Vagina (tissue), 2 donors: ENCODE results near the gene ACOXL. TPM values are rescaled to one million over a fixed set of nuclear protein-coding genes. Genes with fewer than 3 reads are reported as not detected.

ENCODE experiments used
- DNase-seq, 2 donors: peaks; one replicate each; pipeline ENCODE4 v3.0.0-alpha.2; 2017; ENCODE audit errors: extremely low spot score in 2 of 2
- H3K27ac ChIP-seq: fragments of 200-600 bp; sonication (generic); one replicate; pipeline ENCODE4 v1.5.1; 2019
- H3K27me3 ChIP-seq: fragments of 200-600 bp; sonication (generic); one replicate; pipeline ENCODE4 v1.5.1; 2019
- H3K36me3 ChIP-seq, 2 donors: fragments of 200-600 bp; sonication (generic); one replicate each; pipeline ENCODE4 v1.5.1; 2017 to 2019
- H3K4me1 ChIP-seq: fragments of 200-600 bp; sonication (generic); one replicate; pipeline ENCODE4 v1.5.1; 2019
- H3K4me3 ChIP-seq, 2 donors: fragments of 200-600 bp; sonication (generic); 1 replicate in 1 of 2; 2 replicates in 1 of 2; pipeline ENCODE4 v1.5.1; 2016 to 2019
- H3K9me3 ChIP-seq: fragments of 200-600 bp; sonication (generic); one replicate; pipeline ENCODE4 v1.5.1; 2019
- CTCF ChIP-seq, 3 experiments: fragments of 450-650 bp in 2 of 3; fragments of 200-600 bp in 1 of 3; sonication (generic) in 1 of 3; IDR thresholded peaks; one replicate each; pipeline ENCODE4 v1.5.1; 2017 to 2019; ENCODE audit warnings: antibody characterized with exemption in 3 of 3, mild to moderate bottlenecking in 2 of 3, moderate library complexity in 2 of 3
- POLR2A ChIP-seq, 2 donors: fragments of 450-650 bp; IDR thresholded peaks; one replicate each; pipeline ENCODE4 v1.6.1; 2017; ENCODE audit warnings: antibody characterized with exemption in 2 of 2, mild to moderate bottlenecking in 2 of 2, moderate library complexity in 2 of 2
- POLR2AphosphoS5 ChIP-seq, 2 donors: sonication (generic); formaldehyde crosslinking; IDR thresholded peaks; one replicate each; pipeline ENCODE4 v1.9.0; 2017; ENCODE audit warnings: antibody characterized with exemption in 2 of 2, mild to moderate bottlenecking in 2 of 2, low read depth in 1 of 2; ENCODE audit not compliant: insufficient read depth in 1 of 2
- intact Hi-C: fragments of 100-400 bp; cut with DNase I; formaldehyde crosslinking; loops from one replicate; pipeline ENCODE4 v1.15.1; 2023
- total RNA-seq: library from RNA; depleted of rRNA; stranded (reverse); fragments of >200 nt; gene quantifications from one replicate; pipeline ENCODE4 v1.2.3, GENCODE V29; 2016

The ACOXL gene
- total RNA-seq, 1 donor from 2014 or later, result not detected

DNA sequence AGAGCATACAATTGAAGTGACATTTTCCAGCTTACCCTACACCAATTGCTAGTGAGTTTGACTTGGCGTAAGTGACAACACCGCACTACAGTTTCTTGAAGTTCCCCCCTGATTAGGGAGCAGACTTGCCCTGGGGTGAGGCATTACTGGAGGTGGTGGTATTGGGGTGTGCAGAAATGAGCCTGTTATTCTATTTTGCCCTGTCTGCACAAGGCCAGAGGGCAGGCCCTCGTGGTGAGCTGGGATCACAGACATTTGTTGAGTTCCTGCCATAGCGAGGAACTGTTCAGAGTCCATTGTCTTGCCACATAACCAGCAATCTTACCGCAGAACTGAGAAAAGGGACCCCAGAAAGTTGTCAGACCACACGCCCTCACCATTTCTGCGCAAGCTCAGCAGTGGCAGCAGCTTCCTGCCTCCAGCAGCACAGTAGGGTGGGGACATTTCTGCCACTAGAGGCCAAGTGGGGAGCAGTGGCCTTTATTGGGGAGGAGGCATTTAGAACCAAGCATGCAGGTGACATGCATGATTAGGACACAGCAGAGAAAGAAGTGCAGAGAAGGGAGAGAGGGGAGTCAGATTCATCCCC is 284.8 kb downstream of the ACOXL start:
- no peak overlapping the region for H3K4me3 ChIP-seq
- no peaks in the 10 kb centered on the region for H3K4me1 ChIP-seq
- no peaks in the 10 kb centered on the region for H3K36me3 ChIP-seq
- TF ChIP-seq CTCF (IDR thresholded peaks at IDR 0.05) (no peak), POLR2AphosphoS5 (IDR thresholded peaks at IDR 0.05; ENCODE audit: insufficient read depth in 1 of 2, low read depth in 1 of 2) (no peak), POLR2A (IDR thresholded peaks at IDR 0.05) (no peak)
- intact Hi-C loops, result no loop called here
- no peaks in the 10 kb centered on the region for H3K27me3 ChIP-seq
- H3K27ac ChIP-seq, result no peak overlapping the region
- H3K9me3 ChIP-seq, result no peaks in the 10 kb centered on the region
- no peak for DNase-seq

DNA sequence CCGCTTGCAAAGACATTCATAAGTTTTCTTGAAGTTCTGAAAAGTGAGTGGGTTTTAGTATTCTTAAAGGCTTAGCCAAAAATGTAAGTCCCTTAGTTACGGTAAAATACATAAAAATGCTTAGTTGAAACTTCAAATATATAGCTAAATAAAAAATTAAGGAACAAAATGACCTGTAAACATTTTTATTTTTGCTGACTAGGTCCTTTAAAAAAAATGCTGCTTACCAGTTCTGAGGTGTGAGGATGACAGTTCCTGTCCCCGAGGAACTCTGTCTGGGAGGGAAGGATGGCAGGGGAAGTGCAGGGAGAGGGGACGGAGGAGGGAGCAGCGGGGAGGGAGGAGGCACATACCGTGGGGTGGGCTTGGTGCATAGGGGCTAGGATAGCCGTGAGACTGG is 285.5 kb downstream of the ACOXL start:
- intact Hi-C loops, result no loop called here
- no peaks in the 10 kb centered on the region for H3K9me3 ChIP-seq
- no peak overlapping the region for H3K27ac ChIP-seq
- no peaks in the 10 kb centered on the region for H3K4me1 ChIP-seq
- DNase-seq, result no peak
- TF ChIP-seq CTCF (IDR thresholded peaks at IDR 0.05) (no peak), POLR2A (IDR thresholded peaks at IDR 0.05) (no peak), POLR2AphosphoS5 (IDR thresholded peaks at IDR 0.05; ENCODE audit: insufficient read depth in 1 of 2, low read depth in 1 of 2) (no peak)
- H3K27me3 ChIP-seq, result no peaks in the 10 kb centered on the region
- H3K36me3 ChIP-seq, result no peaks in the 10 kb centered on the region
- no peak overlapping the region for H3K4me3 ChIP-seq

DNA sequence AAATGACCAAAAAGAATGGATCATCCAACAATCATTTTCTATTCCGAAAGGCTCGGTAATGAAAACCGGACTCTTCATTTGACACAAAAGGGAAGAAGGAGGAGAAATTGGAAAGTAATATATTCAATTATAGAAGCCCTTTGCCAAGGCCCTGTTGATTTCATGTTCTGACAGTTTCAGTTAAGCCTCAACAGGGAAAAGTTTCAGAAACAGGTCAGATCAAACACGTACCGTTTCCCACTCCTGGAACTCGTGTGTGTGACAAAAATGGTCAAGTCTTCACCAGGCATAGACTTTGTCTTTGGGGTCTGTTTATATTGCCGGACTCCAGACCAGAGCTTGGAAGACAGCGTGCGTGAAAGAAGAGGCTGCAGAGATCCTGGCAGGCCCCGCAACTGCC is 287.0 kb downstream of the ACOXL start:
- intact Hi-C loops, result no loop called here
- Histone ChIP-seq H3K27me3 (no peaks in the 10 kb centered on the region), H3K36me3 (no peaks in the 10 kb centered on the region), H3K9me3 (no peaks in the 10 kb centered on the region), H3K27ac (no peak overlapping the region), H3K4me3 (no peak overlapping the region), H3K4me1 (no peaks in the 10 kb centered on the region)
- no peak for DNase-seq
- TF ChIP-seq CTCF (IDR thresholded peaks at IDR 0.05), result no peak
- TF ChIP-seq POLR2AphosphoS5 (IDR thresholded peaks at IDR 0.05; ENCODE audit: insufficient read depth in 1 of 2, low read depth in 1 of 2), result no peak
- TF ChIP-seq POLR2A (IDR thresholded peaks at IDR 0.05), result no peak

DNA sequence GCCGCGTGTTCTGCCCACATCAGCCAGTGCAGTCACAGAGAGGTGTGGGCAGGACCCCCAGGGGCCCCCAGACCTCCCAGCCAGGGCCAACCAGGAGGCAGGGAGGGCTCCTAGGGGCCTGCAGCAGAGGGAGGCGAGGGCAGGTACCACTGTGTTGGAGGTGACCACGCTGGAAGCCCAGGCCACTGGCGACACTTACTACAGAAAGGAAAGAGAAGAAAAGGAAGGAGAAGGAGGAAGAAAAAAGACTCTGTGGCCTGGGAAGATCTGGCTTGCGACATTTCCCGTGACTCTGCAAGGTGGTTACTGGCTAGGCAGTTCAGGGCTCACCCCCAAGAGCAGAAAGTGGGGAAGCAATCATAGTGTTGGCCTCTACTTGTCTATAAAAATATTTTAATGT is 290.3 kb downstream of the ACOXL start:
- Histone ChIP-seq H3K27ac (no peak overlapping the region), H3K9me3 (no peaks in the 10 kb centered on the region), H3K4me1 (no peaks in the 10 kb centered on the region), H3K27me3 (no peaks in the 10 kb centered on the region), H3K36me3 (no peaks in the 10 kb centered on the region), H3K4me3 (no peak overlapping the region)
- TF ChIP-seq POLR2A (IDR thresholded peaks at IDR 0.05) (no peak), POLR2AphosphoS5 (IDR thresholded peaks at IDR 0.05; ENCODE audit: insufficient read depth in 1 of 2, low read depth in 1 of 2) (no peak), CTCF (IDR thresholded peaks at IDR 0.05) (no peak)
- intact Hi-C loops, result no loop called here
- no peak for DNase-seq

DNA sequence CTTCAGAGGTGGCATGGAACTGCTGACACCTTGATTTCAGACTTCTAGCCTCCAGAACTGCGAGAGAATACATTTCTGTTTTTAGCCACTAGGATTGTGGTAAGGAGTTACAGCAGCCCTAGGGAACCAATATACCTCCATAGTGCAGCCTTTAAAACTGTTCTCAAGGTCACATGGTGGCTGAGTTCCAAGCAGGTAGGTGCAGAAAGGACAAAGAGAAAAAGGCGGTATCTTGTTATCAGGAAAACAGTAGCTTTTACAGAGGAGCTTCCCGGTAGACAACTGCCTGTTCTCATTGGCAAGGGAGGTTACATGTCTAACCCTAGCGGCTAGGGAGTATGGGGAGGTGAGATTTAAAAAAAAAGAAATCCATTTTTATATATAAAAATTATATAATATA is 292.1 kb downstream of the ACOXL start:
- no peak for DNase-seq
- no peaks in the 10 kb centered on the region for H3K4me1 ChIP-seq
- no peak overlapping the region for H3K4me3 ChIP-seq
- no peaks in the 10 kb centered on the region for H3K27me3 ChIP-seq
- H3K27ac ChIP-seq, result no peak overlapping the region
- no peaks in the 10 kb centered on the region for H3K36me3 ChIP-seq
- intact Hi-C loops, result no loop called here
- H3K9me3 ChIP-seq, result no peaks in the 10 kb centered on the region
- TF ChIP-seq POLR2AphosphoS5 (IDR thresholded peaks at IDR 0.05; ENCODE audit: insufficient read depth in 1 of 2, low read depth in 1 of 2) (no peak), CTCF (IDR thresholded peaks at IDR 0.05) (no peak), POLR2A (IDR thresholded peaks at IDR 0.05) (no peak)
